OCI-LY3 (cell line): ENCODE measurements around the gene CD320.
"Not testable (repeated sequence)": the region's sequence is repeated elsewhere in the genome, so short reads cannot be mapped to it uniquely, and the experiment has no call there.

ENCODE experiments used
- H2AFZ ChIP-seq: fragments of 200-600, 300-600 bp; shearing (Covaris generic); 2 replicates; pipeline ENCODE4 v1.6.0; 2014; ENCODE audit warnings: antibody characterized with exemption, low read depth, low read length
- H3K27ac ChIP-seq: fragments of 200-600, 300-600 bp; sonication (generic); 2 replicates; pipeline ENCODE4 v1.5.1; 2014; ENCODE audit warnings: mild to moderate bottlenecking, low read length, moderate library complexity, mixed read lengths
- H3K27me3 ChIP-seq: fragments of 200-600, 300-600 bp; sonication (generic); 2 replicates; pipeline ENCODE4 v1.6.1; 2014; ENCODE audit warnings: low read depth, low read length, mixed read lengths
- H3K36me3 ChIP-seq: fragments of 200-600, 300-600 bp; sonication (generic); replicated peaks from 2 replicates; pipeline ENCODE3; 2014; ENCODE audit warnings: low read depth, low read length, mixed read lengths
- H3K4me1 ChIP-seq: fragments of 300-600, 200-600 bp; sonication (generic); 2 replicates; pipeline ENCODE4 v1.6.1; 2014; ENCODE audit warnings: low read length, mixed read lengths
- H3K4me2 ChIP-seq: fragments of 200-600, 300-600 bp; sonication (generic); 2 replicates; pipeline ENCODE4 v1.6.1; 2014; ENCODE audit warnings: low read length, mixed read lengths
- H3K4me3 ChIP-seq: fragments of 300-600, 200-600 bp; sonication (generic); 2 replicates; pipeline ENCODE4 v1.5.1; 2014; ENCODE audit warnings: antibody characterized with exemption, mild to moderate bottlenecking, low read length, moderate library complexity
- H3K79me2 ChIP-seq: fragments of 300-600, 200-600 bp; shearing (Covaris generic); 2 replicates; pipeline ENCODE4 v1.6.1; 2014; ENCODE audit warnings: mild to moderate bottlenecking, low read length, mixed read lengths
- H3K9ac ChIP-seq: fragments of 300-600, 200-600 bp; shearing (Covaris generic); 2 replicates; pipeline ENCODE4 v1.6.0; 2014; ENCODE audit warnings: mild to moderate bottlenecking, low read length, moderate library complexity
- H3K9me3 ChIP-seq: fragments of 200-600, 300-600 bp; shearing (Covaris generic); 2 replicates; pipeline ENCODE4 v1.6.1; 2014; ENCODE audit warnings: low read length, mixed read lengths; ENCODE audit not compliant: insufficient read depth
- H4K20me1 ChIP-seq: fragments of 200-600, 300-600 bp; sonication (generic); 2 replicates; pipeline ENCODE4 v1.6.1; 2016; ENCODE audit warnings: low read length, mixed read lengths; ENCODE audit not compliant: insufficient read depth
- EZH2phosphoT487 ChIP-seq: fragments of 200-600 bp; shearing (Covaris generic); IDR thresholded peaks from 2 replicates; pipeline ENCODE4 v1.6.1; 2018; ENCODE audit warnings: antibody characterized with exemption, mixed run types, low read depth
- TF ChIP-seq, protein P1 (sequence below): fragments of 200-600, 300-600 bp; sonication (generic); IDR thresholded peaks from 2 replicates; pipeline ENCODE4 v1.5.1; 2014; ENCODE audit warnings: antibody characterized with exemption, low read length, low read depth

Gene CD320

DNA sequence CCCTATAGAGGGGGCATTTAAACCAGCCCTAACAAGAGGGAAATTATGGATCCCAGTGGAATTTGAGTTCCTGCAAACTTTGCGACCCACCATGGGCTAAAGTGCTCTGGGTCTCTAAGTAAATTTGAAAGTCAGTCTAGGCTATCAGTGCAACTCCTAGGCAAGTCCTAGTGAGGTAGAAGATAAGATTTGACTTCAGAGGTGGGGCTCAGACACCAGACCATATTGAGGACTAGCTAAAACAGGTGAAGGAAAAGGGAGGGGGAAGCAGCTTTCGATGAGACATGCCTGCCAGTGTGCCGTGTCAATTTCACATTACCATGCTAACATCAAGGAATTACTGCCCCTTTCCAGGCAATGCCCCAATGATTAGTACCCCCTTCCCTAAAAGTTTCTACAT is 38.4 kb downstream of the CD320 start:
- Histone ChIP-seq H3K4me3 (peak overlapping the region; percentile 77), H3K27ac (peak overlapping the region; percentile 43; the same call in 1 of the 2 replicates), H4K20me1 (no peaks in the 10 kb centered on the region), H2AFZ (peak overlapping the region; percentile 80), H3K4me1 (peaks cover 9% of the 10 kb centered on the region), H3K79me2 (no peaks in the 10 kb centered on the region), H3K4me2 (peak overlapping the region; percentile 91), H3K9ac (peak overlapping the region; percentile 46; the same call in 1 of the 2 replicates), H3K27me3 (no peaks in the 10 kb centered on the region), H3K36me3 (no peaks in the 10 kb centered on the region), H3K9me3 (no peaks in the 10 kb centered on the region)
- TF ChIP-seq, protein P1, sequence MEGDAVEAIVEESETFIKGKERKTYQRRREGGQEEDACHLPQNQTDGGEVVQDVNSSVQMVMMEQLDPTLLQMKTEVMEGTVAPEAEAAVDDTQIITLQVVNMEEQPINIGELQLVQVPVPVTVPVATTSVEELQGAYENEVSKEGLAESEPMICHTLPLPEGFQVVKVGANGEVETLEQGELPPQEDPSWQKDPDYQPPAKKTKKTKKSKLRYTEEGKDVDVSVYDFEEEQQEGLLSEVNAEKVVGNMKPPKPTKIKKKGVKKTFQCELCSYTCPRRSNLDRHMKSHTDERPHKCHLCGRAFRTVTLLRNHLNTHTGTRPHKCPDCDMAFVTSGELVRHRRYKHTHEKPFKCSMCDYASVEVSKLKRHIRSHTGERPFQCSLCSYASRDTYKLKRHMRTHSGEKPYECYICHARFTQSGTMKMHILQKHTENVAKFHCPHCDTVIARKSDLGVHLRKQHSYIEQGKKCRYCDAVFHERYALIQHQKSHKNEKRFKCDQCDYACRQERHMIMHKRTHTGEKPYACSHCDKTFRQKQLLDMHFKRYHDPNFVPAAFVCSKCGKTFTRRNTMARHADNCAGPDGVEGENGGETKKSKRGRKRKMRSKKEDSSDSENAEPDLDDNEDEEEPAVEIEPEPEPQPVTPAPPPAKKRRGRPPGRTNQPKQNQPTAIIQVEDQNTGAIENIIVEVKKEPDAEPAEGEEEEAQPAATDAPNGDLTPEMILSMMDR = no peak
- no peak for TF ChIP-seq EZH2phosphoT487

DNA sequence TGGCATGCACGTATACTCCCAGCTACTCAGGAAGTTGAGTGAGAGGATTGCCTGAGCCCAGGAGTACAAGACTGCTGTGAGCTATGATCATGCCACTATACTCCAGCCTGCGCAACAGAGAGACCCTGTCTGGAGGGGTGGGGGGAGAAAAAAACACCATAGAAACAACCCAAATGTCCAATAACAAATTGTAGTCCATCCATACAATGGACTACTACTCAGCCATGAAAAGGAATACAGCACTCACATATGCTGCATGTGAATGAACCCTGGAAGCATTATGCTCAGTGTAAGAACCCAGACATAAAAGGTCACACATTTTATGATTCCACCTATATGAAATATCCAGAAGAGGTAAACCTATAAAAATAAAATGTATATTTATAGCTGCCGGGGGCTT is 42.3 kb downstream of the CD320 start:
- Histone ChIP-seq H3K79me2 (no peaks in the 10 kb centered on the region), H3K9ac (no peak overlapping the region), H3K9me3 (no peaks in the 10 kb centered on the region), H3K27me3 (no peaks in the 10 kb centered on the region), H4K20me1 (no peaks in the 10 kb centered on the region), H3K4me3 (no peak overlapping the region), H2AFZ (no peak overlapping the region), H3K4me2 (no peak overlapping the region), H3K27ac (no peak overlapping the region), H3K36me3 (no peaks in the 10 kb centered on the region), H3K4me1 (peaks cover 9% of the 10 kb centered on the region)
- TF ChIP-seq, protein P1 = no peak
- no peak for TF ChIP-seq EZH2phosphoT487

DNA sequence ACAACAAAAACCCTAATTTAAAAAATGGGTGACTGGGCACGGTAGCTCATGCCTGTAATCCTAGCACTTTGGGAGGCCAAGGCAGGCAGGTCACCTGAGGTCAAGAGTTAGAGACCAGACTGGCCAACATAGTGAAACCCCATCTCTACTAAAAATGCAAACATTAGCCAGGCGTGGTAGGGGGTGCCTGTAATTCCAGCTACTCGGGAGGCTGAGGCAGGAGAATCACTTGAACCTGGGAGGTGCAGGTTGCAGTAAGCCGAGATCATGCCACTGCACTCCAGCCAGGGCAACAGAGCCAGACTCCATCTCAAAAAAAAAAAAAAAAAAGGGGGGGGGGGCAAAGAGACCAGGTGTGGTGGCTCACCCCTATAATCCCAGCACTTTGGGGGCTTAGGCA is 43.9 kb downstream of the CD320 start:
- H3K9ac ChIP-seq, H4K20me1 ChIP-seq, H2AFZ ChIP-seq, H3K4me2 ChIP-seq, H3K36me3 ChIP-seq, H3K27me3 ChIP-seq, H3K9me3 ChIP-seq, H3K4me1 ChIP-seq, H3K27ac ChIP-seq, H3K79me2 ChIP-seq, H3K4me3 ChIP-seq: not testable (repeated sequence)

DNA sequence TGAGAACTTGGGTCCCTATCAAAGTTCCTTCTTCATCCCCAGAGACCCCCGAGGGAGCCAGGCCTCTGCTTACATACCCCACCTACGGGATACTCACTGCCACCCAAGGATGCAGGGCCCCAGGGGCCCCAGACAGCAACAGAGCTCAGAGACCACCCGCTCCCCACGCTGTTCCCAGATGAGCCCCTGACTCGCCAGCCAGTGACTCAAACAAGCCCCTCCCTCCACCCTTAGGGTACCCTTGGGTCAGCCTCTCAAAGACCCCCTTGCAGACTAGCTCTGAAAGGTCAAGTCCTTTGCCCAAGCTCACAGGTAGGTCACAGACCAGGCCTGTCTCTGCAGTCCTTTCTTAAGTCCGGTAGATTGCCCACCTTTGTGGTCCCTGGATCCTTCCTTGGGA is 45.7 kb downstream of the CD320 start:
- H3K36me3 ChIP-seq = no peaks in the 10 kb centered on the region
- no peak overlapping the region for H3K4me2 ChIP-seq
- H3K9me3 ChIP-seq = no peaks in the 10 kb centered on the region
- H3K9ac ChIP-seq = no peak overlapping the region
- no peak overlapping the region for H3K27ac ChIP-seq
- H3K4me1 ChIP-seq = no peaks in the 10 kb centered on the region
- H3K4me3 ChIP-seq = no peak overlapping the region
- H3K27me3 ChIP-seq = no peaks in the 10 kb centered on the region
- no peak for TF ChIP-seq EZH2phosphoT487
- TF ChIP-seq, protein P1 = no peak
- H4K20me1 ChIP-seq = no peaks in the 10 kb centered on the region
- H2AFZ ChIP-seq = no peak overlapping the region
- H3K79me2 ChIP-seq = no peaks in the 10 kb centered on the region

DNA sequence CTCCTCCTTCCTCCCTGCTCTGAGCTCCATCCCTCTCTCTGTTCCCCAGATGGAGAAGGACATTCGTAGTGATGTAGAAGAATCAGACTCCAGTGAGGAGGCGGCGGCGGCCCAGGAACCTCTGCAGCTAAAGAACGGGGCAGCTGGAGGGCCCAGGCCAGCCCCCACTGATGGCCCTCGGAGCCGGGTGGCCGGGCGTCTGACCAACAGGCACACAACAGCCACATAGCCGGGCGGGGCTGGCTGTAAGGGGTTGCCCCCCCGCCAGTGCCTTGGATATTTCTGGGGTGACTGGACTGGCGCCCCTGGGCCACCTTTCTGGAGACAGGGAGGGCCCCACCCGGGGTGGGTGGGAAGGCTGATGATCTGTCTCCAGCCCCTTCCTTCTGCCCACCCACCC is 46.3 kb downstream of the CD320 start:
- no peaks in the 10 kb centered on the region for H3K79me2 ChIP-seq
- no peak overlapping the region for H3K4me3 ChIP-seq
- H3K9ac ChIP-seq = no peak overlapping the region
- no peaks in the 10 kb centered on the region for H3K36me3 ChIP-seq
- no peak overlapping the region for H3K27ac ChIP-seq
- H3K27me3 ChIP-seq = no peaks in the 10 kb centered on the region
- H3K4me1 ChIP-seq = no peaks in the 10 kb centered on the region
- H4K20me1 ChIP-seq = no peaks in the 10 kb centered on the region
- H2AFZ ChIP-seq = no peak overlapping the region
- TF ChIP-seq, protein P1 = no peak
- TF ChIP-seq EZH2phosphoT487 = no peak
- H3K4me2 ChIP-seq = no peak overlapping the region
- H3K9me3 ChIP-seq = no peaks in the 10 kb centered on the region
